HCT116 (cell line): Measurements from ENCODE around the gene GTF3C4. TPM values are rescaled to one million over a fixed set of nuclear protein-coding genes. Genes with fewer than 3 reads are reported as not detected.

Source experiments
- ATAC-seq: fragments of 200-7000 bp; cut with Tn5 transposase; 2 replicates; pipeline ENCODE4 v1.9.1; 2020; ENCODE audit warnings: mild to moderate bottlenecking, moderate library complexity
- BruUV-seq: library from RNA; stranded (reverse); fragments of 400-500 nt; replicated peaks from 2 replicates; lab custom pipeline; 2021; lab: Mats Ljungman, UMichigan
- CTCF ChIA-PET: fragments of 300-600 bp; sonication (Branson Sonifier 250); formaldehyde crosslinking; loops from one replicate; lab custom pipeline; 2021; ENCODE audit warnings: antibody characterized with exemption; lab: Charles Lee
- POLR2A ChIA-PET: fragments of 300-600, 350-600 bp; sonication (Branson Sonifier 250); formaldehyde crosslinking; loops from one replicate; lab custom pipeline; 2021; ENCODE audit warnings: antibody characterized with exemption; lab: Charles Lee
- RAD21 ChIA-PET, 2 experiments: fragments of 300-600 bp; sonication (Branson Sonifier 250); formaldehyde crosslinking; loops; one replicate each; lab custom pipeline; 2023; ENCODE audit warnings: low total read pairs in 2 of 2; ENCODE audit not compliant: uncharacterized antibody in 2 of 2, unreplicated experiment in 2 of 2, low non-redundant PET in 1 of 2; lab: Charles Lee
- DNase-seq: peaks from one replicate; pipeline ENCODE4 v3.0.0-alpha.2; 2010; ENCODE audit warnings: low read depth, low spot score
- H2AFZ ChIP-seq: fragments of 200-600 bp; shearing (Covaris generic), sonication (generic); 2 replicates; pipeline ENCODE4 v1.6.1; 2017; ENCODE audit warnings: low read depth, mixed run types, mixed read lengths, antibody characterized with exemption, low read length; ENCODE audit not compliant: poor library complexity, severe bottlenecking
- H3K27ac ChIP-seq: 2 replicates; pipeline ENCODE4 v1.5.1; 2012; ENCODE audit warnings: low read depth, low read length
- H3K27me3 ChIP-seq: fragments of 200-600 bp; sonication (generic); 2 replicates; pipeline ENCODE4 v1.6.1; 2016; ENCODE audit warnings: mixed run types, low read length, mixed read lengths; ENCODE audit not compliant: insufficient read depth
- H3K36me3 ChIP-seq, 2 experiments: fragments of 200-500 bp in 1 of 2; fragments of 200-600 bp in 1 of 2; sonication (Bioruptor generic) in 1 of 2; sonication (generic) in 1 of 2; 2 replicates each; pipeline versions ENCODE4 v1.5.1 to v1.6.1; 2014 to 2016; ENCODE audit warnings: low read length in 2 of 2, inconsistent platforms in 1 of 2, mixed read lengths in 1 of 2, mixed run types in 1 of 2; ENCODE audit not compliant: insufficient read depth in 2 of 2, control insufficient read depth in 1 of 2
- H3K4me1 ChIP-seq, 2 experiments: fragments of 200-600 bp in 1 of 2; sonication (generic) in 1 of 2; 2 replicates each; pipeline versions ENCODE4 v1.5.1 to v1.6.1; 2012 to 2017; ENCODE audit warnings: low read length in 2 of 2, inconsistent platforms in 1 of 2, mild to moderate bottlenecking in 1 of 2, mixed read lengths in 1 of 2, mixed run types in 1 of 2, moderate library complexity in 1 of 2; ENCODE audit not compliant: insufficient read depth in 2 of 2, control insufficient read depth in 1 of 2
- H3K4me2 ChIP-seq: fragments of 200-600 bp; sonication (generic); 2 replicates; pipeline ENCODE4 v1.6.1; 2017; ENCODE audit warnings: mixed run types, low read length, mixed read lengths
- H3K4me3 ChIP-seq, 2 experiments: fragments of 200-600 bp in 1 of 2; sonication (generic) in 1 of 2; replicated peaks in 1 of 2; 2 replicates each; pipeline ENCODE4 v1.5.1; 2011 to 2016; ENCODE audit warnings: low read length in 2 of 2, control low read depth in 1 of 2, low read depth in 1 of 2, mild to moderate bottlenecking in 1 of 2, mixed read lengths in 1 of 2, mixed run types in 1 of 2
- H3K79me2 ChIP-seq: fragments of 200-600 bp; sonication (generic); 2 replicates; pipeline ENCODE4 v1.6.1; 2017; ENCODE audit warnings: mild to moderate bottlenecking, mixed run types, low read length, moderate library complexity, mixed read lengths; ENCODE audit not compliant: insufficient read depth
- H3K9ac ChIP-seq: fragments of 200-600 bp; sonication (generic); 2 replicates; pipeline ENCODE4 v1.6.1; 2016; ENCODE audit warnings: low read length, mixed read lengths
- H3K9me2 ChIP-seq: fragments of 200-600 bp; sonication (generic), shearing (Covaris generic); 2 replicates; pipeline ENCODE4 v1.6.1; 2017; ENCODE audit warnings: mixed run types, mild to moderate bottlenecking, moderate library complexity; ENCODE audit not compliant: insufficient read depth
- H3K9me3 ChIP-seq, 2 experiments: fragments of 200-500 bp in 1 of 2; fragments of 200-600 bp in 1 of 2; sonication (Bioruptor generic) in 1 of 2; sonication (generic) in 1 of 2; 2 replicates each; pipeline ENCODE4 v1.6.1; 2014 to 2017; ENCODE audit warnings: low read length in 2 of 2, mixed read lengths in 2 of 2, inconsistent platforms in 1 of 2, low read depth in 1 of 2, mild to moderate bottlenecking in 1 of 2, mixed run types in 1 of 2, moderate library complexity in 1 of 2; ENCODE audit not compliant: control insufficient read depth in 1 of 2, insufficient read depth in 1 of 2
- H4K20me1 ChIP-seq: fragments of 200-600 bp; sonication (generic), shearing (Covaris generic); 2 replicates; pipeline ENCODE4 v1.6.1; 2017; ENCODE audit warnings: mixed run types, mild to moderate bottlenecking, moderate library complexity; ENCODE audit not compliant: insufficient read depth
- CBX3 ChIP-seq: IDR thresholded peaks from 2 replicates; pipeline ENCODE4 v1.6.1; 2012; ENCODE audit warnings: low read depth
- CEBPB ChIP-seq: IDR thresholded peaks from 2 replicates; pipeline ENCODE4 v1.6.1; 2012; ENCODE audit warnings: low read depth
- ELF1 ChIP-seq: IDR thresholded peaks from 2 replicates; pipeline ENCODE4 v1.6.1; 2012; ENCODE audit warnings: low read depth, borderline replicate concordance
- FOSL1 ChIP-seq: IDR thresholded peaks from 2 replicates; pipeline ENCODE4 v1.6.1; 2012; ENCODE audit warnings: low read depth
- POLR2A ChIP-seq: IDR thresholded peaks from 2 replicates; pipeline ENCODE4 v1.7.0; 2011; ENCODE audit warnings: borderline replicate concordance; ENCODE audit not compliant: insufficient read depth, insufficient read length; ENCODE audit errors: extremely low read depth
- SIN3A ChIP-seq: IDR thresholded peaks from 2 replicates; pipeline ENCODE4 v1.6.1; 2012; ENCODE audit warnings: low read depth
- SP1 ChIP-seq: IDR thresholded peaks from 2 replicates; pipeline ENCODE4 v1.6.1; 2012; ENCODE audit warnings: low read depth
- TCF7L2 ChIP-seq: IDR thresholded peaks from 2 replicates; pipeline ENCODE4 v1.7.0; 2011; ENCODE audit warnings: borderline replicate concordance, inconsistent platforms; ENCODE audit not compliant: insufficient read depth, insufficient read length; ENCODE audit errors: extremely low read depth
- ZFX ChIP-seq: fragments of 450-650 bp; IDR thresholded peaks from 2 replicates; pipeline ENCODE4 v1.6.1; 2017
- intact Hi-C: fragments of 100-400 bp; cut with micrococcal nuclease; formaldehyde crosslinking; loops from 2 replicates; pipeline ENCODE4 v1.10.0; 2022
- total RNA-seq: library from RNA; stranded (reverse); gene quantifications from one replicate; pipeline ENCODE4 v1.2.1, GENCODE V29; 2021; ENCODE audit not compliant: unreplicated experiment
- TF ChIP-seq, protein P1 (sequence below): IDR thresholded peaks from 2 replicates; pipeline ENCODE4 v1.6.1; 2011; ENCODE audit warnings: mild to moderate bottlenecking, low read length, moderate library complexity; ENCODE audit not compliant: insufficient replicate concordance; ENCODE audit errors: extremely low read depth
- TF ChIP-seq, protein P2 (sequence below): IDR thresholded peaks from 2 replicates; pipeline ENCODE4 v1.6.1; 2012
- TF ChIP-seq, protein P3 (sequence below), 3 experiments: fragments of 200-600 bp in 1 of 3; sonication (generic) in 1 of 3; IDR thresholded peaks in 2 of 3; conservative IDR thresholded peaks in 1 of 3; 2 replicates each; pipeline ENCODE4 v1.5.1; 2012 to 2017; ENCODE audit warnings: low read depth in 2 of 3, low read length in 2 of 3, antibody characterized with exemption in 1 of 3, borderline replicate concordance in 1 of 3, control low read depth in 1 of 3, mild to moderate bottlenecking in 1 of 3, mixed read lengths in 1 of 3, mixed run types in 1 of 3, moderate library complexity in 1 of 3; ENCODE audit not compliant: insufficient read depth in 1 of 3

Gene GTF3C4
- total RNA-seq, 1 experiment from 2014 or later = 26.4 TPM

DNA sequence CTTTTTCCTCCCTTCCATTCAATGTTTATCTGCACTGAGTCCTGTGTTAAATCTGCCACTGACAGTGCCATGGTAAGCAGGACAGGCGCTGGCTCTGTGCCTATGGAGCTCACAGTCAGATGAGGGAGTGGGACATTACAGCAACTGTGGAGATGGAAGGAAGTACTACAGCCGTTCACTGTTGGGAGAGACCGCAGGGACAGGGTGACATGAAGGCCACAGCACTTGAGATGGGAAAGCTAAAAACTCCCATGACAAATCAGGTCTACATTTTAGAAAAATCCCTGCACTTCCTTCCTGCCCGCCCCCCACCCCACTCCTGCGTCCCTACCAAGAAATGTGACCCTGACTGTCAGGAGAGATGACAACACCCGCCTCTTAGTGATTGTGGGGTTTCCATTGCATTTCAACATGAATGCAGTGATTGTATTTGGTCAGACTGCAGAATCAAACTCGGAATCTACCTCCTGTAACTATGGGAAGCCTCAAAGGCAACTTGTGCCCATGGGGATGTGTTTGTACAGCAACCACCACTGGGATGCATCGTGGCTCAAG is 56.4 kb downstream of the GTF3C4 start (continued):
- TF ChIP-seq, protein P1, sequence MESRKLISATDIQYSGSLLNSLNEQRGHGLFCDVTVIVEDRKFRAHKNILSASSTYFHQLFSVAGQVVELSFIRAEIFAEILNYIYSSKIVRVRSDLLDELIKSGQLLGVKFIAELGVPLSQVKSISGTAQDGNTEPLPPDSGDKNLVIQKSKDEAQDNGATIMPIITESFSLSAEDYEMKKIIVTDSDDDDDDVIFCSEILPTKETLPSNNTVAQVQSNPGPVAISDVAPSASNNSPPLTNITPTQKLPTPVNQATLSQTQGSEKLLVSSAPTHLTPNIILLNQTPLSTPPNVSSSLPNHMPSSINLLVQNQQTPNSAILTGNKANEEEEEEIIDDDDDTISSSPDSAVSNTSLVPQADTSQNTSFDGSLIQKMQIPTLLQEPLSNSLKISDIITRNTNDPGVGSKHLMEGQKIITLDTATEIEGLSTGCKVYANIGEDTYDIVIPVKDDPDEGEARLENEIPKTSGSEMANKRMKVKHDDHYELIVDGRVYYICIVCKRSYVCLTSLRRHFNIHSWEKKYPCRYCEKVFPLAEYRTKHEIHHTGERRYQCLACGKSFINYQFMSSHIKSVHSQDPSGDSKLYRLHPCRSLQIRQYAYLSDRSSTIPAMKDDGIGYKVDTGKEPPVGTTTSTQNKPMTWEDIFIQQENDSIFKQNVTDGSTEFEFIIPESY = no peak
- TF ChIP-seq, protein P2, sequence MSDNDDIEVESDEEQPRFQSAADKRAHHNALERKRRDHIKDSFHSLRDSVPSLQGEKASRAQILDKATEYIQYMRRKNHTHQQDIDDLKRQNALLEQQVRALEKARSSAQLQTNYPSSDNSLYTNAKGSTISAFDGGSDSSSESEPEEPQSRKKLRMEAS = no peak
- no peak for TF ChIP-seq SP1
- TF ChIP-seq, protein P3, sequence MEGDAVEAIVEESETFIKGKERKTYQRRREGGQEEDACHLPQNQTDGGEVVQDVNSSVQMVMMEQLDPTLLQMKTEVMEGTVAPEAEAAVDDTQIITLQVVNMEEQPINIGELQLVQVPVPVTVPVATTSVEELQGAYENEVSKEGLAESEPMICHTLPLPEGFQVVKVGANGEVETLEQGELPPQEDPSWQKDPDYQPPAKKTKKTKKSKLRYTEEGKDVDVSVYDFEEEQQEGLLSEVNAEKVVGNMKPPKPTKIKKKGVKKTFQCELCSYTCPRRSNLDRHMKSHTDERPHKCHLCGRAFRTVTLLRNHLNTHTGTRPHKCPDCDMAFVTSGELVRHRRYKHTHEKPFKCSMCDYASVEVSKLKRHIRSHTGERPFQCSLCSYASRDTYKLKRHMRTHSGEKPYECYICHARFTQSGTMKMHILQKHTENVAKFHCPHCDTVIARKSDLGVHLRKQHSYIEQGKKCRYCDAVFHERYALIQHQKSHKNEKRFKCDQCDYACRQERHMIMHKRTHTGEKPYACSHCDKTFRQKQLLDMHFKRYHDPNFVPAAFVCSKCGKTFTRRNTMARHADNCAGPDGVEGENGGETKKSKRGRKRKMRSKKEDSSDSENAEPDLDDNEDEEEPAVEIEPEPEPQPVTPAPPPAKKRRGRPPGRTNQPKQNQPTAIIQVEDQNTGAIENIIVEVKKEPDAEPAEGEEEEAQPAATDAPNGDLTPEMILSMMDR (IDR thresholded peaks at IDR 0.05 in 2 of 3, conservative IDR thresholded peaks at IDR 0.05 in 1 of 3; ENCODE audit: borderline replicate concordance in 1 of 3, insufficient read depth in 1 of 3, low read depth in 2 of 3, low read length in 2 of 3) = no peak
- TF ChIP-seq SIN3A = no peak
- TF ChIP-seq CBX3 = no peak
- TF ChIP-seq FOSL1 = no peak
- no peak for TF ChIP-seq ELF1
- TF ChIP-seq TCF7L2 = no peak

DNA sequence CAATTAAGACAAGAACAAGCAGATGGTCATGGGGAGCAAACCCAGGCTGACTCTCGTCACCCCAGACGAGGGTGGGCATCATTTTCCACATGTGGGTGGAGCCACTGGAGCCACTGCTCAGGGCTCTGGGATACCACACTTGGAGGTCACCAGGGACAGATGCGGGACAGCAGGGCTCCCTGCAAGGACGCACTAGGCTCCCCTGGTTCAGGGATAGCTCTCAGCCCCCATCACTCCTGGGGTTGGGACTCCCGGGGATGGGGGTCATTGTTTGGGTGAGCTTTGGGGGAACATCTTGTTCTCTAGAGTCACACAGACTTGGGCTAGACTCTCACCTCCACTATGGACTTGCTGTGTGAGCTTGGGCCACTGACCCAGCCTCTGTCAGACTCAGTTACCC is 57.8 kb downstream of the GTF3C4 start:
- no peak overlapping the region for H3K9ac ChIP-seq
- TF ChIP-seq POLR2A (no peak), CEBPB (no peak), ELF1 (no peak), ZFX (no peak), CBX3 (no peak), SP1 (no peak), TCF7L2 (no peak)
- TF ChIP-seq, protein P2 = no peak
- TF ChIP-seq, all 23 proteins: peak for 0
- ChIA-PET RAD21 (no interaction called here), CTCF (no interaction called here), POLR2A (no interaction called here)
- no peak for ATAC-seq
- intact Hi-C loops = no loop called here
- no peak overlapping the region for H3K27ac ChIP-seq
- no TSS peak for BruUV-seq
- no peaks in the 10 kb centered on the region for H3K79me2 ChIP-seq
- no peak overlapping the region for H2AFZ ChIP-seq
- no peaks in the 10 kb centered on the region for H3K9me2 ChIP-seq
- no peak for DNase-seq
- no peak overlapping the region for H3K4me3 ChIP-seq
- H3K4me2 ChIP-seq = no peak overlapping the region
- H3K9me3 ChIP-seq = no peaks in the 10 kb centered on the region
- peaks cover 14% of the 10 kb centered on the region; the same call in 1 of the 2 replicates for H3K27me3 ChIP-seq
- no peaks in the 10 kb centered on the region for H4K20me1 ChIP-seq
- H3K36me3 ChIP-seq = no peaks in the 10 kb centered on the region
- H3K4me1 ChIP-seq = no peaks in the 10 kb centered on the region
